CD4-positive, alpha-beta T cell (primary cell): ENCODE measurements around the gene NRXN2. TPM values are rescaled to one million over a fixed set of nuclear protein-coding genes. Genes with fewer than 3 reads are reported as not detected.

Source experiments
- ATAC-seq: fragments of 200-7000 bp; cut with Tn5 transposase; one replicate; pipeline ENCODE4 v1.10.0; 2022; ENCODE audit warnings: mild to moderate bottlenecking; ENCODE audit not compliant: poor library complexity
- CTCF ChIA-PET: fragments of 350-600 bp; sonication (Branson Sonifier 250); formaldehyde crosslinking; loops from one replicate; lab custom pipeline; 2021; ENCODE audit warnings: antibody characterized with exemption, inconsistent platforms; lab: Charles Lee
- POLR2A ChIA-PET: fragments of 350-600 bp; sonication (Branson Sonifier 250); formaldehyde crosslinking; loops from one replicate; lab custom pipeline; 2021; ENCODE audit warnings: antibody characterized with exemption, inconsistent platforms; lab: Charles Lee
- DNase-seq, 14 experiments: peaks; one replicate each; pipeline ENCODE4 v3.0.0-alpha.2; 2013 to 2020; ENCODE audit warnings: mixed read lengths in 2 of 14
- H3K27ac ChIP-seq, 2 donors: one replicate each; pipeline versions ENCODE4 v1.5.1 to v1.7.0; 2013; ENCODE audit warnings: low read length in 2 of 2, low read depth in 1 of 2, mild to moderate bottlenecking in 1 of 2
- H3K27me3 ChIP-seq, 2 experiments: 1 replicate in 1 of 2; 2 replicates in 1 of 2; pipeline versions ENCODE4 v1.6.1 to v1.7.0; 2013; ENCODE audit warnings: low read length in 2 of 2, control low read depth in 1 of 2, mild to moderate bottlenecking in 1 of 2, moderate library complexity in 1 of 2; ENCODE audit not compliant: insufficient read depth in 2 of 2, control insufficient read depth in 1 of 2
- H3K36me3 ChIP-seq: one replicate; pipeline ENCODE4 v1.6.1; 2013; ENCODE audit warnings: low read length, control low read depth; ENCODE audit not compliant: insufficient read depth
- H3K4me1 ChIP-seq: one replicate; pipeline ENCODE4 v1.6.1; 2013; ENCODE audit warnings: low read length, control low read depth; ENCODE audit not compliant: insufficient read depth
- H3K4me3 ChIP-seq: one replicate; pipeline ENCODE4 v1.5.1; 2013; ENCODE audit warnings: mild to moderate bottlenecking, low read length, moderate library complexity
- H3K9me3 ChIP-seq, 2 experiments: 1 replicate in 1 of 2; 2 replicates in 1 of 2; pipeline versions ENCODE4 v1.6.1 to v1.7.0; 2013; ENCODE audit warnings: low read length in 2 of 2, mild to moderate bottlenecking in 2 of 2, control low read depth in 1 of 2, moderate library complexity in 1 of 2; ENCODE audit not compliant: control insufficient read depth in 1 of 2, insufficient read depth in 1 of 2
- H3K27ac Mint-ChIP-seq: one replicate; pipeline ENCODE4 v1.8.0; 2020; ENCODE audit warnings: mixed read lengths
- H3K27me3 Mint-ChIP-seq: one replicate; pipeline ENCODE4 v1.8.0; 2021; ENCODE audit warnings: mixed read lengths
- H3K36me3 Mint-ChIP-seq: one replicate; pipeline ENCODE4 v1.8.0; 2021; ENCODE audit warnings: low read depth, mixed read lengths
- H3K4me1 Mint-ChIP-seq: one replicate; pipeline ENCODE4 v1.8.0; 2021; ENCODE audit warnings: low read depth, mixed read lengths
- H3K4me3 Mint-ChIP-seq: one replicate; pipeline ENCODE4 v1.8.0; 2020; ENCODE audit warnings: mild to moderate bottlenecking, mixed read lengths
- H3K9me3 Mint-ChIP-seq: one replicate; pipeline ENCODE4 v1.8.0; 2020; ENCODE audit warnings: mixed read lengths
- CTCF ChIP-seq: fragments of 200-600 bp; IDR thresholded peaks from one replicate; pipeline ENCODE4 v1.8.0; 2022; ENCODE audit warnings: antibody characterized with exemption, mild to moderate bottlenecking
- intact Hi-C, 2 experiments: fragments of 100-400 bp; cut with DNase I in 1 of 2; cut with micrococcal nuclease in 1 of 2; formaldehyde crosslinking; loops; one replicate each; pipeline versions ENCODE4 v1.15.1 to v1.9.0; 2023 to 2025; cut with DNase I, micrococcal nuclease
- total RNA-seq, 174 experiments: library from RNA in 2 of 174; stranded (reverse) in 2 of 174; gene quantifications; one replicate each; pipeline ENCODE4 v1.2.3 and lab custom pipeline; 2021 to 2026

NRXN2 gene
- total RNA-seq, 2 experiments from 2014 or later: 0.05 to 0.31 TPM

GRCh38 chr11:64741375-64742086 is 18.5 kb upstream of the NRXN2 start:
- Histone ChIP-seq H3K4me3 (peak overlapping the region; percentile 98), H3K4me1 (peaks cover 67% of the 10 kb centered on the region), H3K36me3 (peaks cover 52% of the 10 kb centered on the region), H3K9me3 (no peaks in the 10 kb centered on the region), H3K27ac (peak overlapping the region in 1 of 2 donors; percentile 21), H3K27me3 (no peaks in the 10 kb centered on the region)
- H3K9me3 Mint-ChIP-seq: no peaks in the 10 kb centered on the region
- H3K27me3 Mint-ChIP-seq: no peaks in the 10 kb centered on the region
- TF ChIP-seq CTCF: no peak
- ChIA-PET POLR2A (interaction anchor here (1.1 to 18.7 kb wide), 6 partner anchors 13 to 69 kb away, joined by 3 to 634 read pairs (median 4); partner anchors contain the start of genes PYGM and SF1), CTCF (interaction anchor here (0.9 to 4.9 kb wide), 5 partner anchors 8 to 53 kb away, joined by 3 to 28 read pairs (median 20); no protein-coding TSS in a partner anchor)
- DNase-seq: peak in 1 of 14 experiments; percentile 56
- no peak for ATAC-seq
- H3K27ac Mint-ChIP-seq: peak overlapping the region; percentile 24
- peaks cover 46% of the 10 kb centered on the region for H3K4me1 Mint-ChIP-seq
- H3K4me3 Mint-ChIP-seq: peak overlapping the region; percentile 85
- peaks cover 69% of the 10 kb centered on the region for H3K36me3 Mint-ChIP-seq
- intact Hi-C loops: loop anchor here (1.0 to 5.0 kb wide), 4 partner anchors 36 to 188 kb away; partner anchors contain the start of genes CDC42BPG (in 1 of the 2) and SF1 (in 1 of the 2)

- H3K27ac Mint-ChIP-seq: peak overlapping the region; percentile 24
- no peaks in the 10 kb centered on the region for H3K27me3 Mint-ChIP-seq
- peaks cover 49% of the 10 kb centered on the region for H3K4me1 Mint-ChIP-seq
- intact Hi-C loops: loop anchor here in 1 of 2 experiments (5.0 kb wide), 1 partner anchor 37 kb away; the partner anchor contains the start of gene SF1
- Histone ChIP-seq H3K4me1 (peaks cover 68% of the 10 kb centered on the region), H3K36me3 (peaks cover 69% of the 10 kb centered on the region), H3K4me3 (no peak overlapping the region), H3K27ac (no peak overlapping the region), H3K27me3 (no peaks in the 10 kb centered on the region), H3K9me3 (no peaks in the 10 kb centered on the region)
- H3K9me3 Mint-ChIP-seq: no peaks in the 10 kb centered on the region
- H3K4me3 Mint-ChIP-seq: peak overlapping the region; percentile 82
- ChIA-PET CTCF (interaction anchor here (4.9 kb wide), 1 partner anchor 51 kb away, joined by 28 read pairs; no protein-coding TSS in a partner anchor), POLR2A (interaction anchor here (11.6 to 18.7 kb wide), 2 partner anchors 21 to 35 kb away, joined by 596 to 634 read pairs; partner anchors contain the start of genes PYGM and SF1)
- peaks cover 75% of the 10 kb centered on the region for H3K36me3 Mint-ChIP-seq
- TF ChIP-seq CTCF: no peak
- DNase-seq (no peak), ATAC-seq (no peak)
These were observed 16.9 kb upstream of the NRXN2 start for GRCh38 chr11:64739871-64740270.

GRCh38 chr11:64736654-64737053 is 13.7 kb upstream of the NRXN2 start:
- POLR2A ChIA-PET: interaction anchor here (0.6 to 2.8 kb wide), 3 partner anchors 8 to 42 kb away, joined by 3 to 16 read pairs (median 6); partner anchors contain the start of genes RASGRP2 and SF1
- peaks cover 90% of the 10 kb centered on the region for H3K36me3 Mint-ChIP-seq
- H3K9me3 Mint-ChIP-seq: no peaks in the 10 kb centered on the region
- CTCF ChIA-PET: no interaction called here
- Histone ChIP-seq H3K4me1 (peaks cover 46% of the 10 kb centered on the region), H3K4me3 (no peak overlapping the region), H3K36me3 (peaks cover 92% of the 10 kb centered on the region), H3K27ac (peak overlapping the region in 1 of 2 donors; percentile 41), H3K27me3 (no peaks in the 10 kb centered on the region), H3K9me3 (no peaks in the 10 kb centered on the region)
- H3K4me3 Mint-ChIP-seq: no peak overlapping the region
- no peaks in the 10 kb centered on the region for H3K27me3 Mint-ChIP-seq
- ATAC-seq: no peak
- peak overlapping the region; percentile 69 for H3K27ac Mint-ChIP-seq
- H3K4me1 Mint-ChIP-seq: peaks cover 43% of the 10 kb centered on the region
- TF ChIP-seq CTCF: no peak
- intact Hi-C loops: no loop called here
- no peak for DNase-seq
